ENCODE data around the gene FARS2. TPM values are rescaled to one million over a fixed set of nuclear protein-coding genes. Genes with fewer than 3 reads are reported as not detected.

The FARS2 gene
- polyA plus RNA-seq, 2 of the 4 experiments (the other 2 are of a cell fraction): 12.9 to 17.5 TPM

- H3K4me3 ChIP-seq: no peak overlapping the region
- H3K4me2 ChIP-seq: no peak overlapping the region
- H3K4me1 ChIP-seq: no peaks in the 10 kb centered on the region
- TF ChIP-seq EHMT2 (IDR thresholded peaks at IDR 0.05; ENCODE audit: low read depth): no peak
- TF ChIP-seq, protein P1, sequence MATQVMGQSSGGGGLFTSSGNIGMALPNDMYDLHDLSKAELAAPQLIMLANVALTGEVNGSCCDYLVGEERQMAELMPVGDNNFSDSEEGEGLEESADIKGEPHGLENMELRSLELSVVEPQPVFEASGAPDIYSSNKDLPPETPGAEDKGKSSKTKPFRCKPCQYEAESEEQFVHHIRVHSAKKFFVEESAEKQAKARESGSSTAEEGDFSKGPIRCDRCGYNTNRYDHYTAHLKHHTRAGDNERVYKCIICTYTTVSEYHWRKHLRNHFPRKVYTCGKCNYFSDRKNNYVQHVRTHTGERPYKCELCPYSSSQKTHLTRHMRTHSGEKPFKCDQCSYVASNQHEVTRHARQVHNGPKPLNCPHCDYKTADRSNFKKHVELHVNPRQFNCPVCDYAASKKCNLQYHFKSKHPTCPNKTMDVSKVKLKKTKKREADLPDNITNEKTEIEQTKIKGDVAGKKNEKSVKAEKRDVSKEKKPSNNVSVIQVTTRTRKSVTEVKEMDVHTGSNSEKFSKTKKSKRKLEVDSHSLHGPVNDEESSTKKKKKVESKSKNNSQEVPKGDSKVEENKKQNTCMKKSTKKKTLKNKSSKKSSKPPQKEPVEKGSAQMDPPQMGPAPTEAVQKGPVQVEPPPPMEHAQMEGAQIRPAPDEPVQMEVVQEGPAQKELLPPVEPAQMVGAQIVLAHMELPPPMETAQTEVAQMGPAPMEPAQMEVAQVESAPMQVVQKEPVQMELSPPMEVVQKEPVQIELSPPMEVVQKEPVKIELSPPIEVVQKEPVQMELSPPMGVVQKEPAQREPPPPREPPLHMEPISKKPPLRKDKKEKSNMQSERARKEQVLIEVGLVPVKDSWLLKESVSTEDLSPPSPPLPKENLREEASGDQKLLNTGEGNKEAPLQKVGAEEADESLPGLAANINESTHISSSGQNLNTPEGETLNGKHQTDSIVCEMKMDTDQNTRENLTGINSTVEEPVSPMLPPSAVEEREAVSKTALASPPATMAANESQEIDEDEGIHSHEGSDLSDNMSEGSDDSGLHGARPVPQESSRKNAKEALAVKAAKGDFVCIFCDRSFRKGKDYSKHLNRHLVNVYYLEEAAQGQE (IDR thresholded peaks at IDR 0.05): 0 out of 2 replicates have a peak, but pooled peaks have one; percentile 22
- TF ChIP-seq ESRRA (IDR thresholded peaks at IDR 0.05; ENCODE audit: borderline replicate concordance, low read length): no peak
- no peak for TF ChIP-seq MAZ (IDR thresholded peaks at IDR 0.05; ENCODE audit: borderline replicate concordance, low read depth, low read length)
- no peak for TF ChIP-seq FOSB (CRISPR knock-in tag; IDR thresholded peaks at IDR 0.05)
- no peak for TF ChIP-seq JUNB (IDR thresholded peaks at IDR 0.05)
- TF ChIP-seq TP53 (CRISPR knock-in tag; IDR thresholded peaks at IDR 0.05): no peak
- no peak for TF ChIP-seq E2F6 (IDR thresholded peaks at IDR 0.05; ENCODE audit: borderline replicate concordance, low read depth)
- no peak for FAIRE-seq
- ChIA-PET POLR2A (no interaction called here), CTCF (interaction anchor here (0.8 kb wide), 1 partner anchor 231 kb away, joined by 3 read pairs; no protein-coding TSS in a partner anchor)
- no peaks in the 10 kb centered on the region for H3K9me3 ChIP-seq
- 92% methylated on average over 7 of the region's 7 CpGs for WGBS (ENCODE audit: missing lambda C conversion rate)
- H3K27ac ChIP-seq: no peak overlapping the region
- ATAC-seq: no peak
- no peak for DNase-seq (ENCODE audit: low read depth in 1 of 2, low spot score in 1 of 2)
Observed at GRCh38 chr6:5446362-5447075, 185.2 kb downstream of the FARS2 start.

DNA sequence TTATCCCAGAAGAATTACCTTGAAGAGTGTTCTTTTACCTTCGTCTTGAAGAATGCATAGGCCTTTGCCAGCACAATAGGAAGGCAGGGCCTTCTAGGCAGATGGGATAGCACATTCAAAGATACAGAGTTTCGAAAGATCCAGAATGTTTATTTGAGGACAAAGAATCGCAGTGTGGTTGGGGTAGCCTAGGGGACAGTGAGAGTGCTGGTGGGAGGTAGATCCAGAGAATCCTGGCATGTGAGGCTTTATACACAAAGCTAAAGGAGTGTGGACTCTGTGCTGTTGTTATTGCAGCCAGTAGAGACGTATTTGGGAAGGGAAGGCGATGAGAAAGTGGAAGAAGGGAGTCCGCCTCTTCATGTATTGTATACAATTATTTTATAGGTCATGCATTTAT is 186.6 kb downstream of the FARS2 start:
- Histone ChIP-seq H3K9me3 (no peaks in the 10 kb centered on the region), H3K4me3 (no peak overlapping the region), H3K27ac (no peak overlapping the region), H3K4me1 (no peaks in the 10 kb centered on the region), H3K4me2 (no peak overlapping the region)
- CTCF ChIA-PET: no interaction called here
- 81% methylated on average over 6 of the region's 6 CpGs for whole genome bisulfite sequencing (ENCODE audit: missing lambda C conversion rate)
- POLR2A ChIA-PET: no interaction called here
- TF ChIP-seq FOSL2 (IDR thresholded peaks at IDR 0.05): no peak
- TF ChIP-seq FOSL2 (CRISPR knock-in tag; IDR thresholded peaks at IDR 0.05): no peak
- no peak for TF ChIP-seq SREBF2 (IDR thresholded peaks at IDR 0.05)
- TF ChIP-seq SMC3 (IDR thresholded peaks at IDR 0.05): no peak
- TF ChIP-seq, protein P2, sequence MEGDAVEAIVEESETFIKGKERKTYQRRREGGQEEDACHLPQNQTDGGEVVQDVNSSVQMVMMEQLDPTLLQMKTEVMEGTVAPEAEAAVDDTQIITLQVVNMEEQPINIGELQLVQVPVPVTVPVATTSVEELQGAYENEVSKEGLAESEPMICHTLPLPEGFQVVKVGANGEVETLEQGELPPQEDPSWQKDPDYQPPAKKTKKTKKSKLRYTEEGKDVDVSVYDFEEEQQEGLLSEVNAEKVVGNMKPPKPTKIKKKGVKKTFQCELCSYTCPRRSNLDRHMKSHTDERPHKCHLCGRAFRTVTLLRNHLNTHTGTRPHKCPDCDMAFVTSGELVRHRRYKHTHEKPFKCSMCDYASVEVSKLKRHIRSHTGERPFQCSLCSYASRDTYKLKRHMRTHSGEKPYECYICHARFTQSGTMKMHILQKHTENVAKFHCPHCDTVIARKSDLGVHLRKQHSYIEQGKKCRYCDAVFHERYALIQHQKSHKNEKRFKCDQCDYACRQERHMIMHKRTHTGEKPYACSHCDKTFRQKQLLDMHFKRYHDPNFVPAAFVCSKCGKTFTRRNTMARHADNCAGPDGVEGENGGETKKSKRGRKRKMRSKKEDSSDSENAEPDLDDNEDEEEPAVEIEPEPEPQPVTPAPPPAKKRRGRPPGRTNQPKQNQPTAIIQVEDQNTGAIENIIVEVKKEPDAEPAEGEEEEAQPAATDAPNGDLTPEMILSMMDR (IDR thresholded peaks at IDR 0.05): no peak
- TF ChIP-seq FOSB (CRISPR knock-in tag; IDR thresholded peaks at IDR 0.05): no peak
- no peak for TF ChIP-seq TFCP2L1 (CRISPR knock-in tag; IDR thresholded peaks at IDR 0.05)
- no peak for TF ChIP-seq CHD4 (IDR thresholded peaks at IDR 0.05; ENCODE audit: borderline replicate concordance)
- no peak for TF ChIP-seq EHMT2 (IDR thresholded peaks at IDR 0.05; ENCODE audit: low read depth)
- no peak for TF ChIP-seq RCOR1 (IDR thresholded peaks at IDR 0.05; ENCODE audit: low read depth, low read length)
- no peak for TF ChIP-seq CBX2 (IDR thresholded peaks at IDR 0.05; ENCODE audit: borderline replicate concordance, low read depth)
- no peak for TF ChIP-seq ZSCAN20 (CRISPR knock-in tag; IDR thresholded peaks at IDR 0.05)
- TF ChIP-seq RAD21 (conservative IDR thresholded peaks at IDR 0.05 in 1 of 2, IDR thresholded peaks at IDR 0.05 in 1 of 2): no peak
- TF ChIP-seq HDAC2 (IDR thresholded peaks at IDR 0.05): no peak
- TF ChIP-seq KDM5A (IDR thresholded peaks at IDR 0.05): no peak
- no peak for TF ChIP-seq RNF2 (IDR thresholded peaks at IDR 0.05; ENCODE audit: borderline replicate concordance, low read depth)
- no peak for TF ChIP-seq JUN (IDR thresholded peaks at IDR 0.05)
- no peak for TF ChIP-seq POLR2A (IDR thresholded peaks at IDR 0.05; ENCODE audit: low read length)
- no peak for TF ChIP-seq HOXA7 (CRISPR knock-in tag; IDR thresholded peaks at IDR 0.05)
- FAIRE-seq (no peak), ATAC-seq (no peak), DNase-seq (ENCODE audit: low read depth in 1 of 2, low spot score in 1 of 2) (no peak)

All from A549 (cell line).